Hematopoietic multipotent progenitor cell (in vitro differentiated cells): ENCODE results near the gene GRK2. TPM values are rescaled to one million over a fixed set of nuclear protein-coding genes. Genes with fewer than 3 reads are reported as not detected.
"Not testable (repeated sequence)": the region's sequence is repeated elsewhere in the genome, so short reads cannot be mapped to it uniquely, and the experiment has no call there.

ENCODE experiments used
- DNase-seq, 3 donors: peaks; one replicate each; pipeline ENCODE4 v3.0.0-alpha.2; 2011 to 2015; ENCODE audit warnings: low read depth in 2 of 3, low spot score in 2 of 3
- total RNA-seq: library from RNA; depleted of rRNA; stranded (reverse); fragments of >200 nt; gene quantifications from one replicate; pipeline ENCODE4 v1.2.3, GENCODE V29; 2012

GRK2 gene
- 543 TPM for total RNA-seq

DNA sequence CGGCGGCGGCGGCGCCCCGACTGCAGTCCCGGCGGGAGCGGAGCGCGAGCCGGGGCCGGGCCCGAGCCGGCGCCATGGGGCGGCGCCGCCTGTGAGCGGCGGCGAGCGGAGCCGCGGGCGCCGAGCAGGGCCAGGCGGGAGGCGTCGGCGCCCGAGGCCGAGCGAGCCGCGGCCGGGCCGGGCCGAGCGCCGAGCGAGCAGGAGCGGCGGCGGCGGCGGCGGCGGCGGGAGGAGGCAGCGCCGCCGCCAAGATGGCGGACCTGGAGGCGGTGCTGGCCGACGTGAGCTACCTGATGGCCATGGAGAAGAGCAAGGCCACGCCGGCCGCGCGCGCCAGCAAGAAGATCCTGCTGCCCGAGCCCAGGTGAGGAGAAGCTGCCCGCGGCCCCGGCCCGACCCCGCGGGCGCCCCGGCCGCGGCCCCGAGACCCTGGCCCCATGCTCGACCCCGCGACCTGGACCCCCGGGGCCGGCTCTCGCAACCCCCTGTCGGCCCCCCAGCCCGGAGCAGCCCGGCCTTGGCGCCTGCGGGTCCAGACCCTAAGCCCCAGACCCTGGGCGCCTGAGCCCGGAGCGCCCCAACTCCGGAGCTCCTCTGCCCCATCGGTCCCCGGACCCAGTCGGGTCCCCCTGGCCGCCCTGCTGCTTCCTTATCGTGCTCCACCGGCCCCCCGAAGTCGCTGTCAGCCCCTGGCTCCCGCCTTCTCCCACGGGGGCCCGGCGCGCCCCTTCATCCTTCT lies at the start of gene GRK2:
GRK2 (plus strand) TSS at position 25 of the 739 bp plus-strand sequence; CDS start at position 252, 227 bp downstream.
- peak in 1 of 3 donors; percentile 68 for DNase-seq

DNA sequence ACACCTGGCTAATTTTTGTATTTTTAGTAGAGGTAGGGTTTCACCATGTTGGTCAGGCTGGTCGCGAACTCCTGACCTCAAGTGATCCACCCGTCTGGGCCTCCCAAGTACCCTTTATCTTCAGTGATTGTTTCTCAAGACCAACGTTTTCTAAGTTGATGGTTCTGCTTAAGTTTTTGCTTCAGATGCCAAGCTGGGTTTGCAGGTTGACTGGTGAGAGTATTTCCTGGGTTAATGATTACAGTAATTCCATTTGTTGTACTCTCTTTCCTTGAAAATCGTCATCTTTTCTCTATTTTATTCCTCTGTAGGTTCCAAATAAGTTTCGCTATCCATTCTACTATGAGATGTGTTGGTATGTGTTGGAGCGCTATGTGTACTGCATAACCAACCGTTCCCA lies 38.5 kb upstream of the GRK2 start:
- no peak for DNase-seq

DNA sequence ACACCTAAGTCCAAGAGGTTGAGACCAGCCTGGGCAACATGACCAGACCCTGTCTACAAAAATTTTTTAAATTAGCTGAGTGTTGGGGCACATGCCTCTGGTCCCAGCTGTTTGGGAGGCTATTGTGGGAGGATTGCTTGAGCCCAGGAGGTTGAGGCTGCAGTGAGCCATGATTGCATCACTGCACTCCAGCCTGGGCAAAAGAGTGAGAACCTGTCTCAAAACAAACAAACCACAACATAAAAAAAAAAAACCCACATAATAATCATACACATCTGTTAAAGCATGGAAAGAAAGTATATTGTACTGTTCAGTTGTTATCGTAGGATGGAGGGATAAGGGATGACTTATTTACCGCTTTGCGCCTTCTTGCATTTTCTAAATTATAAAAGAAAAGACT lies 35.9 kb upstream of the GRK2 start:
- DNase-seq: no peak

DNA sequence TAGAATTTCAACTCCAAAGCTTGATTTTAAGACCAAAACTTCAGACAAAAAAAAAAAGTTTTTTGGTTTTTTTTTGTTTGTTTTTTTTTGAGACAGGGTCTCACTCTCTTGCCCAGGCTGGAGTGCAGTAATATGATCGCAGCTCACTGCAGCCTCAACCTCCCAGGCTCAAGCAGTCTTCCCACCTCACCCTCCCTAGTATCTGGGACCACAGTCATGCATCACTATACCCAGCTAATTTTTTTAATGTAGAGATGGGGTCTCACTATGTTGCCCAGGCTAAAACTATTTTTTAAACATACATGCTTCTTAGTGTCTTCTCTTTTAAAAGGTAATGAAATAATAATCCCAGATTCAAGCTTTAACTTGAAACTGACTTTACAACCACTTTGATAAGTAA lies 35.4 kb upstream of the GRK2 start:
- DNase-seq: no peak

DNA sequence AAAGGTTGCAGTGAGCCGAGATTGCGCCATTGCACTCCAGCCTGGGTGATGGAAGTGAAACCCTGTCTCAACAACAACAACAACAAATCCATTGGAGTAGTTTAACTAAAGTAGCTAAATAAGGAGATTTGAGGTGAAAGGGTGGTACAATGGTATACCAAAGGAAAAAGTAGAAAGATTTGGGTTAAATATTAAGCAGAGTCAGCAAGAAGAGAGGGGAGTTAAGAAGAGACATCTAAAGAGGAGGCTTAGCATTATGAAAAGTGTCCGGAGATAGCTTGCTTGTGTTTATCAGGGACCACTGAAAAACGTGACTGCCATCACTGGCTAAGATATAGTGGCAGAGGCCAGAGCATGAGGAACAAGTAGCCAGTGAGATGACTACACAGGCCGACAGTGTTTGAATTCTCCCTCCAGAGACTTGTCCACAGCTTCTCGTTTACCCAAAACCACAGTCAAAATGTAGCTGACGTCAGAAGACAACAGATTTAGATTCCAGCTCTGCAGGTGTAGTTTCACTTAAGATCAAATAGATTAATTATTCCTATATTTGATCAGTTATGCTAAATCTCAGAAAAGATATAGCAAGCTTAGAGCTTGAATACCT lies 32.6 kb upstream of the GRK2 start:
- DNase-seq: no peak

DNA sequence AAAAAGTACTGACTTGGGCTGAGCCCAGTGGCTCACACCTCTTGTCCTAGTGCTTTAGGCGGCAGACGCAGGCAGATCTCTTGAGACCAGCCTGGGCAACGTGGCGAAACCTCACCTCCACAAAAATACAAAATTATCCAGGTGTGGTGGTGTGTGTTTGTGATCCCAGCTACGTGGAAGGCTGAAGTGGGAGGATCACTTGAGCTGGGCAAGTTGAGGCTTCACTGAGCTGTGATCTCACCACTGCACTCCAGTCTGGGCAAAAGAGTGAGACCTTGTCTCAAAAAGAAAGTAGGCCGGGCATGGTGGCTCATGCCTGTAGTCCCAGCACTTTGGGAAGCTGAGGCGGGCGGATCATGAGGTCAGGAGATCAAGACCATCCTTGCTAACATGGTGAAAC lies 31.7 kb upstream of the GRK2 start:
- DNase-seq: not testable (repeated sequence)

DNA sequence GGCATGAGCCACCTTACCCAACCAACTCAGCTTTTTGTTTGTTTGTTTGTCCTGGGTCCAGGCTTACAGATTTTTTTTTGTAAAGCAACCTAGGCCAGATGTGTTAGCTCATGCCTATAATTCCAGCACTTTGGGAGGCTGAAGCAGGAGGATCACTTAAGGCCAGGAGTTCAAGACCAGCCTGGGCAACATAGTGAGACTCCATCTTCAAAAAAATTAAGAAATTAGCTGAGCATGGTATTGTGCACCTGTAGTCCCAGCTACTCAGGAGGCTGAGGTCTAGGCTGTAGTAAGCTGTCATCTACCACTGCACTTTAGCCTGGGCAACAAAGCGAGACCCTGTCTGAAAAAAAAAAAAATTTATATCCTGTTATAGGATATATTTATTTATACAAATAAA lies 28.7 kb upstream of the GRK2 start:
- DNase-seq: no peak

DNA sequence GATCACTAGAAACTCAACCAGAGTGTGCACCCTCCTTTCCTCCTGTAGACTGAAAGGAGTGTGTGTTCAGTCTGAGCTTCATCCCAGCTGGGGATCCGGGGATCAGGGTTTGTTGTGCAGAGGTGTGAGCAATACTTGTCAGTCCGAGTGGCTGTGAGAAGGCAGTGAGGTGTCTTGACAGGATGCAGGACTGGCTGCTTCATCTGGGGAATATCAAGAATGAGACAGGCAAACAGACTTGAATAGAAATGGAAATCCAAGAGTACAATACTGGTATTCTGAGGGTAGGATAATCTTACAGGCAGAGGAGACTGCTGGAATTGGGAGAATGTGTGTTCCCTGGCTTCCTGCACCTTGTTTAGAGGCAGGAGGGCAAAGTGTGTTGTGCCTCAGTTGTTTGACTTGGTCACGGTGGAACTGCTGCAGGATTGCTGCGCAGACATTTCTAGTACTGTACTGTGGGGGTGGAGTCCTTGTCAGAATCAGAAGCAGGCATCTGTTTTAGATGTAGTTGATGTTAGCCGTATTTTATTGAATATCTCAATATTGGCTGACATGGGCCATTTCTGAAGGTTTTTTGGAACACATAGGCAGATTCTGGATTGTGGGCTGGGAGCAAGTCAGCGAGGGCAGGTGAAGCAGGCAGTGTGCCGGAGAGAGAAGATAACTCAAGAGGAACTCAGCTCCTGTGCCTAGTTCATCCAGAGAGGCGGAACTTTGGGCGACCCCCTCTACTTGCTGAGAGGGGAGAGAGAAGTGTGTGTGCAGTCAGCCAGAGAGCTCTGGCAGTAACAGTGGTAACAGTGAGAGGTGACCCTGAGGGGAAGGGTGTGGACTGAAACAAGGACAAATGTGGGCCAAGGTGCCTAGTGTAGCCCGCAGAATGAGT lies 27.1 kb upstream of the GRK2 start:
- no peak for DNase-seq

DNA sequence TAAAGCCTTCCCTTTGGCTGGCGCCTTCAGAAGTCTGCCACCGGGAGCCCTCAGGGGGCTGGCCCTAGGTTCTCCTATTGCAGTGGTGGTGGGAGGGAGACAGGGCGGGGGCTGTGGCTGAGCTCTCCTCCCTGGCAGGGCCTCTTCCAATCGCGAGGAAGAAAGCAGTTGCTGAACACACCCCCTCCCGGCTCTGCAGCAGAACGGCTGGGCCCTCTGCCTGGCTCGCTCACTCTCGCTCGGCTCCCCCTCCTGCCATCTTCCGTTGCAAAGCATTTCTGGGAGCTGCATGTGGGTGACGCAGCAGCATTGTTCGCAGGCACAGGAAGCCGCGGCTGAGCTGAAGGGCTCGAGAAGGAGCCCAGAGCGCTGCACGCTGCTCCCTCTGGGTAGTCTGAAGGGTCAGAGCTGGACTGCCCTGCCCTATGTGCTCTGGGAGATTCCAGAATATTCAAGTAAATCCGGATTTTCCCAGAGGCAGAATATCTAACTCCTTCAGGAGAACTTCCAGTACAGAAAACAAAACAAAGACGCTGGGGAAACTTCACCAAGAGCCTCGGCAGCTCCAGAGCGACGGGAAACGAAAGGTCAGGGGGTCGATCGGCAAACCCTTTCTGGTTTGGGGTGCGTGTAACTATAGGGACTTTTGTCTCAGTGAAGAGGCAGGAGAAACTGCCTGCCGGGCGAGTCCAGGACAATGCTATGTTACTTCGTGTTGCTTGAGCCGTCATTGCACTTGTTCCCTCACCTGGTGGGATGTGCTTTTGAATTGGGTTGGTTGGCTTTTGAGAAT lies 26.3 kb upstream of the GRK2 start:
- DNase-seq: peak; percentile 87 to 98 (median 98)

DNA sequence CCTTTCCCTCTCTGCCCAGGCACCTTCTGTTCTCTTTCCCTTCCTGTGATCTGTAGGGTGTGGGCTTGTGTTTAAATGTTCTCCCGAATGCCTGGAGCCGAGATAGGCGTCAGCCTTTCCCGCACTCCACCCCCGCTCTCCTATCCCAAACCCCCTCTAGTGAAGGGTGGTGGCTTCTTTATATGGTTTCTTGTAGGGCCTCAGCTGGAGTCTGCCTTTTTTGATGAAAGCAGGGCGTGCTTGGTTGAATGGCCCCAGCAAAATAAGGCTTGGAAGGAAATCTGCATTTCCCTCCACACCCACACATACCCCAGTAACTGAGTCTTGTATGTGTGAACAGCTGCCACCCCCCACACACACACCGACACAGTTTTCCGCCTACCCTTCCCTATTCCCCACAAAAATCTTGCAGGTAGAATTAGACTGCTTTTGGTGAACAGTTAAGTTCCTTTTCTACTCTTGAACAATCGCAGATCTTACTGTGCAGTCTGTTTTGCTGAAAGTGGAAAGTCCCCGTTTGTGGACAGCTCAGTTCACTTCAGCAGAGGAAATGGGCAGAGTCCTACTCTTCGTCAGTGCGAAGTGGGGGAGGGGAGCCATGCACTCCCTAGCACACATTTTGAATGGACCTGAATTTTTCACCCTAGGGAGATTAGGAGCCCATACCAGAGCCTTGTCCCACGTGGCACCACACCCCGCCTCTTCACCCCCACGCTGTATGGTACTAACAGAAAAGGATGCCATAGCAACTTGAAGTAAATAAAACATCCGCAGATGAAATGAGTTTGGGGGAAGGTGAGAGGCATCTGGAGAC lies 25.5 kb upstream of the GRK2 start:
- peak; percentile 65 to 91 (median 90) for DNase-seq

DNA sequence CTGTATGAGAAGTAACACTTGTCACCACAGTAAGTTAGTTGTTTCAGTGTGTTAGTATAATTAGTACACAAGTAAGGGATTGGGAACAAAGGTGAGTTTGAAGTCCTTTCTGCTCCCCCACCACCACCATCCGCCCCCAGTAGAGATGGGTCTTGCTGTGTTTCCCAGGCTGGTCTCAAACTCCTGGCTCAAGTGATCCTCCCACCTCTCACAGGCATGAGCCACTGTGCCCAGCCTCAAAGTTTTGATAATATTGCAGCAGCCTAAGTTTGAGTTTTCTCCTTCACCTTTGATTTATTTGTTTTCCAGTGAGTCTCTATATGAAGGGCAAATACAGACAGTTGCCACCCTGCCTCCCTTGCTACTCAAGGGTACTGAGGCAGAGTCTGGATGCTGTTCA lies 23.7 kb upstream of the GRK2 start:
- DNase-seq: no peak

DNA sequence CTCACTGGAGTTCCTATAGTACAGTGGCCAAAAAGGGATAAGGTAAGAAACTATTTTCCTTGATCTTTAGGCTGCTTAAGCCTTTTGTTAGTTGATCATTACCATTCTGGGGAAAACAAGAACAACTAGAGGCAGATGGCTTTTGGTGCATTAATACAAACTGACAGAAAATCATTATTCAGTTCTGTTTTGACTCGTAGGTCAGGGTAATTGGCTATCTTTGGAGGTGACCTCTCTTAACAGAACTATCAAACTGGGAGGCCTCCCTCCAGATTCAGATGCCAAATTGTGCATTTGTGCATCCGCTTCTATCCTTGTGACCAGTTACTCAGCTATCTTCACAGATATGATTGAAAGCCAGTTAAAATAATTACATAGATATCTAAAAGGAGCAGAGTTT lies 23.2 kb upstream of the GRK2 start:
- no peak for DNase-seq

DNA sequence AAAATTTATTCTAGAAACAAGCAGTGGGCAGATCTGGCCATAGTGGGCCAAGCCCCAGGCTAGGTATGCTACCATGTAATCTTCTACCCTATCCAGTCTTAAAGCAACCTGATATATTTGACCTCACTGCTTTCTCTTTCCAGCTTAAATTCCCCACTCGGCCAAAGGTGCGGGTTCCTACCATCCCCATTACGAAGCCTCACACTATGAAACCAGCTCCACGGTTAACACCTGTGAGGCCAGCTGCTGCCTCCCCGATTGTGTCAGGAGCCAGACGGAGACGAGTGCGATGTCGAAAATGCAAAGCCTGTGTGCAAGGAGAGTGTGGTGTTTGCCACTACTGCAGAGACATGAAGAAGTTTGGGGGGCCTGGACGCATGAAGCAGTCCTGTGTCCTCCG lies 21.2 kb upstream of the GRK2 start:
- no peak for DNase-seq

DNA sequence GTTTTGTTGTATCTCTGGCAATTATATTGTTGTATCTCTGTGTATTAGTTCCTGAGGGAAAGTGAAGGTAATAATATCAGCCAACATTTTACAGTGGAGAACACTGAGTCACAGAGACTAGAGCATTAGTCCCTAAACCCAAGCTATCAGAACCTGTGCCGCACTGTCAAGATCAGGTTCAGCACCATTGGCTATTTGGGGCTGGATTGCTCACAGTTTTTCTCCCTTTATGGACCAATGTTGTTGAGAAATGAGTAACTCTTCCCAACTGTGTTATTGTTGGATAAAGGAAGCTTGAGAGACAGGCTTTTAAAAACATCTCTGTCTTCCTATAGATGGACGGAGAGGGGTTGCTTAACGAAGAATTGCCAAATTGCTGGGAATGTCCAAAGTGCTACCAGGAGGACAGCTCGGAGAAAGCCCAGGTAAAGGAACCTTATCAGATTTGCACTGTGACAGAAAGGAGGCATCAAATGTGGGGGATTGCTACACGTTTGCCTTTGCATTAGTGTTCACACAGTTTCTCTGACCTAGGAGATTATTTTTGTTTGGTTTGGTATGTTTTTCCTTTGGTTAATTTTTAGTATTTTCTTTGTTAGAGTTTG lies 18.2 kb upstream of the GRK2 start:
- DNase-seq: no peak

DNA sequence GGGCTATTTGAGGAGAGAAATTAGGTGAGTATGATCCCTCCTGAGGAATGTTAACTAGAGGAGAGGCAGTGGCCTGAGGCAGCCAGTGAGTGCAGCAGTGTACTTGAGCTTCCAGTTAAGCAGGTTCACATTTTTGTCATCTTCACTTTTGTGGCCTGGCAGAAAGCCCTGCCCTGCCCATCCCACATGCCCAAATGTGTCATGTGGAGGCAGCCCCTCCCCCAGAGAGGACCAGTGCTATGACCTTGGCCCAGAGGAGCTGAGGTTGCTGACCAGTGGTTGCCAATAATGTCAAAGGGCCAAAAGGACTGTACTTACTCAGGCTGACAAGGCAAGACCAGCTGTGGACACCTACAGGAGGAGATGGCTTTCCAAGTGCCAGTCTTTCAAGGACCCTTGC lies 17.6 kb upstream of the GRK2 start:
- no peak for DNase-seq

DNA sequence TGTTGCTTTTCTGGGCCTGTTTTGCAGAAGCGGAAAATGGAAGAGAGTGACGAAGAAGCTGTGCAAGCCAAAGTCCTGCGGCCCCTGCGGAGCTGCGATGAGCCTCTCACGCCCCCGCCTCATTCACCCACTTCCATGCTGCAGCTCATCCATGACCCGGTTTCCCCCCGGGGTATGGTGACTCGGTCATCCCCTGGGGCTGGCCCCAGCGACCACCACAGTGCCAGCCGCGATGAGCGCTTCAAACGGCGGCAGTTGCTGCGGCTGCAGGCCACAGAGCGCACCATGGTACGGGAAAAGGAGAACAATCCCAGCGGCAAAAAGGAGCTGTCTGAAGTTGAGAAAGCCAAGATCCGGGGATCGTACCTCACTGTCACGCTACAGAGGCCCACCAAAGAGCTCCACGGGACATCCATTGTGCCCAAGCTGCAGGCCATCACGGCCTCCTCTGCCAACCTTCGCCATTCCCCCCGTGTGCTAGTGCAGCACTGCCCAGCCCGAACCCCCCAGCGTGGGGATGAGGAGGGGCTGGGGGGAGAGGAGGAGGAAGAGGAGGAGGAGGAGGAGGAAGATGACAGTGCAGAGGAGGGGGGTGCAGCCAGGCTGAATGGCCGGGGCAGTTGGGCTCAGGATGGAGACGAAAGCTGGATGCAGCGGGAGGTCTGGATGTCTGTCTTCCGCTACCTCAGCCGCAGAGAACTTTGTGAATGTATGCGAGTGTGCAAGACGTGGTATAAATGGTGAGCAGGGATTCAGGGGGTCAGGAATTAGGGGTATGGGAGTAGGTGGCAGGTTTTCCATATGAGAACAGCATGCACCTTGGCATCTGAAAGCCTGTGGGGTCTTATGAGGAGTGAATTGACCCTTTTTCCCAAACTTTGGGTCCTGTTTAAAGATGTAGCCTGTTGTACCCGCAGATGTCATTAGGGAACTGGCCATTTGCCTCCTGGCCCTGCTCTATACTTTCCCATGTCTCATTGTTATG lies 15.9 kb upstream of the GRK2 start:
- DNase-seq: no peak

DNA sequence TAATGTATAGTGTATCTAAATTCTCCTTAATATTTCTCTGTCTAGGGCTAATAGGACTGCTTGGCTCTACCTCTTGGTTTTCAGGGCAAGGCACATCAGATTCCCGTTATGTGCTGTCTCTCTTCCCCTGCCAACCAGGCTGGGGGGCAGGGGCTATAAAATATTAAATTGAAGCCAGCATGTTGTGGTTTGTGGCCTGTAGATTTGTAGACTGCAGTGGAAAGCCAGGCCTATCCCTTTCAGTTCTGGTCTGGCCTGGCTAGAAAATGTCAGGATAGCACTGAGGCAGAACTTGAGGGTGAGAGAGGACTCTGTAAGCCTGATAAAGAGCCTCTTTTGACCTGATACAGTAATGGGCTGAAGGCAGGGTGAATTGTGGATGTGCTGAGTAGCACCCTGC lies 14.4 kb upstream of the GRK2 start:
- DNase-seq: no peak

DNA sequence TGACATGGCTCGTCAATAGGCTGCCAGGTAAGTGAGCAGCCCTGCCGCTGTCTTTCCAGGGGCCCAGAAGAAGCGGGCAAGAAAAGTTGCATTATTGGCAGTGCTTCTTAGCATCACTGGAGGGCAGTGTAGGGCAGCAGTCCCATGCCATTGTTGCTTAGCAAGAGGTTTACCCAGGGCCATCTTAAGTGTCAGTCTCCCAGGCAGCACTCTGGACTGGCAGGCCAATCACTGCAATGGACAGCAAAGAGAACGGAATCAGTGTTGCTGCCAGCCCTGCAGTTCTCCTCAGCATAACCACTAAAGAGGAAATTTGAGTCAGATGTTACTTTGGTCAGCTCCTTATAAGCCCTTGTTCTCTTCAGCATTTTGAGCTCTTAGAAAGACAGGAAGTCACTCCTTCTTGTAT lies 13.4 kb upstream of the GRK2 start:
- peak in 1 of 3 donors; percentile 82 for DNase-seq
